HG03571 (cell line): ENCODE data around the gene HEBP1.

Experiments
- ATAC-seq: cut with Tn5 transposase; IDR thresholded peaks from one replicate; pipeline ENCODE4 v1.9.1; 2021; ENCODE audit not compliant: unreplicated experiment

Gene HEBP1

GRCh38 chr12:13024531-13024916, 24.5 kb upstream of the HEBP1 start:
- ATAC-seq: no peak

- ATAC-seq: no peak
Measured at GRCh38 chr12:13023811-13024530, 23.9 kb upstream of the HEBP1 start.

GRCh38 chr12:13022851-13023271, 22.8 kb upstream of the HEBP1 start:
- ATAC-seq: no peak

- no peak for ATAC-seq
Measured at GRCh38 chr12:13011098-13011497, 11.0 kb upstream of the HEBP1 start.

GRCh38 chr12:13008741-13009380, 8.8 kb upstream of the HEBP1 start:
- ATAC-seq: no peak

- ATAC-seq: no peak
Measured at GRCh38 chr12:13007496-13008233, 7.6 kb upstream of the HEBP1 start.

- ATAC-seq: no peak
Measured at GRCh38 chr12:13005649-13006048, 5.6 kb upstream of the HEBP1 start.

GRCh38 chr12:13004986-13005385, 4.9 kb upstream of the HEBP1 start:
- no peak for ATAC-seq

GRCh38 chr12:13004361-13004760, 4.3 kb upstream of the HEBP1 start:
- no peak for ATAC-seq

GRCh38 chr12:13002301-13003097, 2.4 kb upstream of the HEBP1 start:
- no peak for ATAC-seq

- no peak for ATAC-seq
Measured at GRCh38 chr12:13001775-13002040, 1.6 kb upstream of the HEBP1 start.

- no peak for ATAC-seq
Measured at GRCh38 chr12:13000925-13001774, 1.1 kb upstream of the HEBP1 start.

GRCh38 chr12:13000616-13000924, 505 bp upstream of the HEBP1 start:
- ATAC-seq: peak; percentile 23

- ATAC-seq: no peak
Measured at GRCh38 chr12:12999271-12999958, 650 bp downstream of the HEBP1 start.

- ATAC-seq: no peak
Measured at GRCh38 chr12:12998248-12998647, 1.8 kb downstream of the HEBP1 start.

GRCh38 chr12:12997734-12998133, 2.3 kb downstream of the HEBP1 start:
- no peak for ATAC-seq

GRCh38 chr12:12997156-12997555, 2.9 kb downstream of the HEBP1 start:
- no peak for ATAC-seq

- no peak for ATAC-seq
Measured at GRCh38 chr12:12996209-12996608, 3.9 kb downstream of the HEBP1 start.

GRCh38 chr12:12995088-12995487, 5.0 kb downstream of the HEBP1 start:
- ATAC-seq: no peak

- ATAC-seq: no peak
Measured at GRCh38 chr12:12993367-12993766, 6.7 kb downstream of the HEBP1 start.
